Upper lobe of left lung (tissue), 4 donors: ENCODE data around the gene SUSD2.

Experiments
- POLR2AphosphoS5 ChIP-seq, 2 donors: sonication (generic); formaldehyde crosslinking; IDR thresholded peaks; one replicate each; pipeline ENCODE4 v1.5.1; 2017; ENCODE audit warnings: antibody characterized with exemption in 2 of 2
- TF ChIP-seq, protein P1 (sequence below), 6 experiments: fragments of 450-650 bp in 4 of 6; fragments of 200-600 bp in 2 of 6; sonication (generic) in 2 of 6; IDR thresholded peaks; one replicate each; pipeline ENCODE4 v1.5.1; 2016 to 2019; ENCODE audit warnings: antibody characterized with exemption in 6 of 6

DNA sequence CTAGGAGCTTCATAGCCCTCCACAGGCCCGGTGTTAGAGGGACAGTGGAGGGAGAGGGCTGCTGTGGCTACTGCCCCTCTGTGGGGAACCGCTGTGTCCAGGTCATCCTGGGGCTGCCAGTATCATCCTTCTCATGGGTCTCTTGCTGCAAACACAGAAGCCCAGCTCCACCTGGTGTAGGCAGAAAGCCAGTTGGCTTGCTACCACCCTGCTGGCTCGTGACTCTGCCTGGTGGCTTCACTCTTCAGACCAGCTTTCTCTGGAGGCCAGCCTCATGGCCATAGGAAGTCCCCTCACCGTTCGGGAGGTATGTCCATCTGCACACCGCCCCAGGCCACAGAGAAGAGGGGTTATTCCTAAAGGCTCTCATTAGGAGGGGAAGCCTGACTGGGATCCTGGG, 19.4 kb upstream of the SUSD2 start:
- TF ChIP-seq, protein P1, sequence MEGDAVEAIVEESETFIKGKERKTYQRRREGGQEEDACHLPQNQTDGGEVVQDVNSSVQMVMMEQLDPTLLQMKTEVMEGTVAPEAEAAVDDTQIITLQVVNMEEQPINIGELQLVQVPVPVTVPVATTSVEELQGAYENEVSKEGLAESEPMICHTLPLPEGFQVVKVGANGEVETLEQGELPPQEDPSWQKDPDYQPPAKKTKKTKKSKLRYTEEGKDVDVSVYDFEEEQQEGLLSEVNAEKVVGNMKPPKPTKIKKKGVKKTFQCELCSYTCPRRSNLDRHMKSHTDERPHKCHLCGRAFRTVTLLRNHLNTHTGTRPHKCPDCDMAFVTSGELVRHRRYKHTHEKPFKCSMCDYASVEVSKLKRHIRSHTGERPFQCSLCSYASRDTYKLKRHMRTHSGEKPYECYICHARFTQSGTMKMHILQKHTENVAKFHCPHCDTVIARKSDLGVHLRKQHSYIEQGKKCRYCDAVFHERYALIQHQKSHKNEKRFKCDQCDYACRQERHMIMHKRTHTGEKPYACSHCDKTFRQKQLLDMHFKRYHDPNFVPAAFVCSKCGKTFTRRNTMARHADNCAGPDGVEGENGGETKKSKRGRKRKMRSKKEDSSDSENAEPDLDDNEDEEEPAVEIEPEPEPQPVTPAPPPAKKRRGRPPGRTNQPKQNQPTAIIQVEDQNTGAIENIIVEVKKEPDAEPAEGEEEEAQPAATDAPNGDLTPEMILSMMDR (IDR thresholded peaks at IDR 0.05): no peak
- no peak for TF ChIP-seq POLR2AphosphoS5 (IDR thresholded peaks at IDR 0.05)
